ENCODE results near the gene PJVK. TPM values are rescaled to one million over a fixed set of nuclear protein-coding genes. Genes with fewer than 3 reads are reported as not detected.

PJVK gene
- polyA plus RNA-seq, 1 experiment = 3.4 TPM

DNA sequence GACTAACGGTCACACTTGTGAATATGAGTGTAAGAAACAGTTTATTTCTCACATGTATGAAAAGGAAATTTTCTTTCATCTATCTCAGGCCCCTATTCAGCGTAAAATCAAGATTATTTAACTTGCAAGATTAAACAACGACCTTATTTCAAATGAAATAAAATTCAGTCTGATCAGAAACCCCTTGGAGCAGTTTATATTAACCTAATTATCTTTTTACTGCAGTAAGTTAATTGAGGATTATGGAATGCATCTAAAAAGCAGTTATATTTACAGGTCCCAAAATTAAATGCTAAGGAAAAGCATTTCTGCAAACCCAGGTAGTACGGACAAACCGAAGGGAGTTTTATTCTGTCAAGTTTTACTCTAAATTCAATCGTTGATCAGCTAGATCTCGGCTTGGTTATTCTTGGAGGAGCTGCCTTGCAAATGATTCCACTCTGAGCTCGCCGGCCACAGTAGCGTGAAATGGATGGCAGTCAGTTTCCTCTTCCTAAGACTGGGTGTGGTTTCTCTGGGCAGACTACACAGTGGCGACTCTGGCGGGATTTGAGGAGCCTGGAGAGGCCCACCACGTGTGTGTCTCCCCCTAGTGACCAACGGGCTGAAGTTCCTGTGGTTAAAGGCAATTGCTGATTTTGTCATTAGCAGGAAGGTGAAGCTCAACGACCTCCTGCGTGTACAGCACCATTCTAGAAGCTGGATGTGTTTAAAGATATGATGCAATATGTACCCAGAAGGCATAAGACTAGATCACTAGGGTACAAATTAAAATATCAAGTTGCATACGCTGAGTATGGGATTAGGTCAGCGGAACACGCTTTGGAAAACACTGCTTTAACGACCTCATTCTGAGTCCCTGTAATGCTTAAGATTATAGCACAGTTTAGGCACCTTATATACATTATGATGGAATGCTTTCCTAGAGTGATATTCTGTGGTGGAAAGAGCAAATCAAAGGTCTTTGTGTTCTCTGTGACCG lies 36.6 kb upstream of the PJVK start:
- Histone ChIP-seq H3K27ac (ENCODE audit: low read depth, low read length) (no peak overlapping the region), H3K4me3 (ENCODE audit: low read depth, low read length) (peak overlapping the region; percentile 55), H3K9me3 (ENCODE audit: control insufficient read depth, insufficient read depth, low read length) (no peaks in the 10 kb centered on the region), H3K27me3 (ENCODE audit: control insufficient read depth, insufficient read depth, low read length) (no peaks in the 10 kb centered on the region)
- peak; percentile 88 for DNase-seq (ENCODE audit: low read depth, low spot score)
- POLR2A ChIA-PET = interaction anchor here (0.6 to 1.9 kb wide), 5 partner anchors 10 to 269 kb away, joined by 3 to 12 read pairs (median 4); partner anchors contain the start of genes PJVK and PRKRA
- CTCF ChIA-PET = interaction anchor here (0.5 to 9.7 kb wide), 59 partner anchors 9 to 508 kb away, joined by 3 to 389 read pairs (median 5); partner anchors contain the start of gene RBM45
- TF ChIP-seq, protein P1, sequence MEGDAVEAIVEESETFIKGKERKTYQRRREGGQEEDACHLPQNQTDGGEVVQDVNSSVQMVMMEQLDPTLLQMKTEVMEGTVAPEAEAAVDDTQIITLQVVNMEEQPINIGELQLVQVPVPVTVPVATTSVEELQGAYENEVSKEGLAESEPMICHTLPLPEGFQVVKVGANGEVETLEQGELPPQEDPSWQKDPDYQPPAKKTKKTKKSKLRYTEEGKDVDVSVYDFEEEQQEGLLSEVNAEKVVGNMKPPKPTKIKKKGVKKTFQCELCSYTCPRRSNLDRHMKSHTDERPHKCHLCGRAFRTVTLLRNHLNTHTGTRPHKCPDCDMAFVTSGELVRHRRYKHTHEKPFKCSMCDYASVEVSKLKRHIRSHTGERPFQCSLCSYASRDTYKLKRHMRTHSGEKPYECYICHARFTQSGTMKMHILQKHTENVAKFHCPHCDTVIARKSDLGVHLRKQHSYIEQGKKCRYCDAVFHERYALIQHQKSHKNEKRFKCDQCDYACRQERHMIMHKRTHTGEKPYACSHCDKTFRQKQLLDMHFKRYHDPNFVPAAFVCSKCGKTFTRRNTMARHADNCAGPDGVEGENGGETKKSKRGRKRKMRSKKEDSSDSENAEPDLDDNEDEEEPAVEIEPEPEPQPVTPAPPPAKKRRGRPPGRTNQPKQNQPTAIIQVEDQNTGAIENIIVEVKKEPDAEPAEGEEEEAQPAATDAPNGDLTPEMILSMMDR (IDR thresholded peaks at IDR 0.05; ENCODE audit: low read depth, low read length) = peak; percentile 96

DNA sequence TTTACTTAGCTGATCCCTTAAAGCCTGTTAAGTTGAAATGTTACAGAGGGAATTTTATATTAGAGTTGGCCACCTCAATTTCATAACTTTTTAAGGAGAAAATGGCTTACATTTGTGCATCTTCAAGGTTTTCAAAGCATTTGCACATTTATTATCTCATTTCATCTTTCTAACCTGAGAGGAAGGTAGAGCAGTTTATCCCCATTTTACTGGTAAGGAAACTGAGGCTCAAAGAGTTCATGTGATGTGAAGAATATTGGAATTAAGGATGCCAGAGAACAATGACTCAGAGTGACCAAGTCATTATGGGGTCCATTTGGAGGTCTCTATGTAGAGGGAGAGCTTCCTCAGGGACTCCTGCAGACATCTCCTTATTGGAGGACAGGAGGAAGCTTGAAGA lies 35.2 kb upstream of the PJVK start:
- CTCF ChIA-PET = interaction anchor here (0.6 to 9.7 kb wide), 12 partner anchors 11 to 432 kb away, joined by 3 to 389 read pairs (median 18); partner anchors contain the start of gene RBM45
- POLR2A ChIA-PET = no interaction called here
- Histone ChIP-seq H3K9me3 (ENCODE audit: control insufficient read depth, insufficient read depth, low read length) (no peaks in the 10 kb centered on the region), H3K27ac (ENCODE audit: low read depth, low read length) (no peak overlapping the region), H3K4me3 (ENCODE audit: low read depth, low read length) (no peak overlapping the region), H3K27me3 (ENCODE audit: control insufficient read depth, insufficient read depth, low read length) (no peaks in the 10 kb centered on the region)
- TF ChIP-seq, protein P1 (IDR thresholded peaks at IDR 0.05; ENCODE audit: low read depth, low read length) = no peak
- no peak for DNase-seq (ENCODE audit: low read depth, low spot score)

DNA sequence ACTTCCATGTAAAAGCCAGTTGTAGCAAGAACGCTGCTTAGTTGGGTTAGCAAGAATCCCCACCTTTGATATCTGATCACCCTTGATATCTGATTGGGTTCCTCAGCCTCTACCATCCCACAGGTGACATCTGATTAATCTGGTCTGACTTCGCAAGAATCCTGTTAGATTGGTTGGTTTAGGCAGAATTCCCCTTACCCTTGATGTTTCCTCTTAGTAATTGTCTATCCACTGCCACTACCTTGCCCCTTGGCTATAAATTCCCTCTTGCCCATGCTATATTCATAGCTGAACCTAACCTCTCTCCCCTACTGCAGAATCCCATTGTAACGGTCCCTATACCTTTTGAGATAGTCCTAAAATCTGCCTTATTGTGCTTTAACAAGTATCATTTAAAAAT lies 33.3 kb upstream of the PJVK start:
- no peak overlapping the region for H3K27ac ChIP-seq (ENCODE audit: low read depth, low read length)
- no peaks in the 10 kb centered on the region for H3K27me3 ChIP-seq (ENCODE audit: control insufficient read depth, insufficient read depth, low read length)
- DNase-seq (ENCODE audit: low read depth, low spot score) = no peak
- POLR2A ChIA-PET = interaction anchor here (0.7 to 1.8 kb wide), 2 partner anchors 33 to 302 kb away, joined by 7 to 9 read pairs; partner anchors contain the start of genes PJVK and PRKRA
- H3K4me3 ChIP-seq (ENCODE audit: low read depth, low read length) = no peak overlapping the region
- CTCF ChIA-PET = interaction anchor here (0.6 to 9.7 kb wide), 18 partner anchors 10 to 431 kb away, joined by 3 to 389 read pairs (median 7); partner anchors contain the start of gene RBM45
- H3K9me3 ChIP-seq (ENCODE audit: control insufficient read depth, insufficient read depth, low read length) = no peaks in the 10 kb centered on the region
- TF ChIP-seq, protein P1 (IDR thresholded peaks at IDR 0.05; ENCODE audit: low read depth, low read length) = no peak

DNA sequence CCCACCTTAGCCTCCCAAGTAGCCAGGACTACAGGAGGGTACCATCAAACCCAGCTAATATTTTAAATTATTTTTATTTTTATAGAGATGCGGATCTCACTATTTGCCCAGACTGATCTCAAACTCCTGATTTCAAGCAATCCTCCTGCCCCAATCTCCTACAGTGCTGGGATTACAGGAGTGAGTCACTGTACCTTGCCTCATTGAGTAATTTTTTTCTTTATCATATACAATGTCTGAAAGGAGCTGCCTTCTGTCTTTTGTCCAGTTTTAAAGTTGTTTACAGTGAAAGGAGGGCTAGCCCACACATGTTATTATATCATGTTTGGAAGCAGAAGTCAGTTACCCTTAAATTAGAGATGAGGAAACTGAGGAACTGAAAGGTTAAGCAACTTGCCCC lies 32.8 kb upstream of the PJVK start:
- Histone ChIP-seq H3K4me3 (ENCODE audit: low read depth, low read length) (no peak overlapping the region), H3K27me3 (ENCODE audit: control insufficient read depth, insufficient read depth, low read length) (no peaks in the 10 kb centered on the region), H3K9me3 (ENCODE audit: control insufficient read depth, insufficient read depth, low read length) (no peaks in the 10 kb centered on the region), H3K27ac (ENCODE audit: low read depth, low read length) (no peak overlapping the region)
- ChIA-PET POLR2A (interaction anchor here (0.7 to 1.8 kb wide), 4 partner anchors 14 to 306 kb away, joined by 4 to 9 read pairs (median 6); partner anchors contain the start of genes PJVK, PRKRA and RBM45), CTCF (interaction anchor here (0.6 to 9.7 kb wide), 40 partner anchors 10 to 646 kb away, joined by 3 to 389 read pairs (median 5); partner anchors contain the start of gene RBM45)
- TF ChIP-seq, protein P1 (IDR thresholded peaks at IDR 0.05; ENCODE audit: low read depth, low read length) = no peak
- DNase-seq (ENCODE audit: low read depth, low spot score) = peak; percentile 11

All from AG04450 (cell line).